ENCODE results near the gene KCNK3.
A peak's percentile ranks its signal among the peaks of the same experiment; 100 is the strongest.

KCNK3 gene

GRCh38 chr2:26706616-26707473, 14.3 kb downstream of the KCNK3 start:
- no peak for DNase-seq
- in situ Hi-C loops (cut with HindIII; ENCODE audit: low pct_ligation_motif_present, low pct_unique_long_range_greater_than_20kb, low sequenced_read_pairs): no loop called here

GRCh38 chr2:26707747-26708146, 15.2 kb downstream of the KCNK3 start:
- no peak for DNase-seq
- in situ Hi-C loops (cut with HindIII; ENCODE audit: low pct_ligation_motif_present, low pct_unique_long_range_greater_than_20kb, low sequenced_read_pairs): no loop called here

GRCh38 chr2:26708457-26708856, 15.9 kb downstream of the KCNK3 start:
- no peak for DNase-seq
- in situ Hi-C loops (cut with HindIII; ENCODE audit: low pct_ligation_motif_present, low pct_unique_long_range_greater_than_20kb, low sequenced_read_pairs): no loop called here

GRCh38 chr2:26709323-26710110, 17.0 kb downstream of the KCNK3 start:
- in situ Hi-C loops (cut with HindIII; ENCODE audit: low pct_ligation_motif_present, low pct_unique_long_range_greater_than_20kb, low sequenced_read_pairs): no loop called here
- no peak for DNase-seq

- in situ Hi-C loops (cut with HindIII; ENCODE audit: low pct_ligation_motif_present, low pct_unique_long_range_greater_than_20kb, low sequenced_read_pairs): no loop called here
- no peak for DNase-seq
Observed at GRCh38 chr2:26710145-26710544, 17.6 kb downstream of the KCNK3 start.

- in situ Hi-C loops (cut with HindIII; ENCODE audit: low pct_ligation_motif_present, low pct_unique_long_range_greater_than_20kb, low sequenced_read_pairs): no loop called here
- DNase-seq: no peak
Observed at GRCh38 chr2:26710743-26711456, 18.4 kb downstream of the KCNK3 start.

- DNase-seq: no peak
- in situ Hi-C loops (cut with HindIII; ENCODE audit: low pct_ligation_motif_present, low pct_unique_long_range_greater_than_20kb, low sequenced_read_pairs): no loop called here
Observed at GRCh38 chr2:26711457-26712161, 19.1 kb downstream of the KCNK3 start.

GRCh38 chr2:26712486-26713465, 20.3 kb downstream of the KCNK3 start:
- DNase-seq: no peak
- in situ Hi-C loops (cut with HindIII; ENCODE audit: low pct_ligation_motif_present, low pct_unique_long_range_greater_than_20kb, low sequenced_read_pairs): no loop called here

GRCh38 chr2:26715528-26716270, 23.2 kb downstream of the KCNK3 start:
- in situ Hi-C loops (cut with HindIII; ENCODE audit: low pct_ligation_motif_present, low pct_unique_long_range_greater_than_20kb, low sequenced_read_pairs): no loop called here
- no peak for DNase-seq

- DNase-seq: no peak
- in situ Hi-C loops (cut with HindIII; ENCODE audit: low pct_ligation_motif_present, low pct_unique_long_range_greater_than_20kb, low sequenced_read_pairs): no loop called here
Observed at GRCh38 chr2:26716340-26716739, 23.8 kb downstream of the KCNK3 start.

GRCh38 chr2:26716769-26717168, 24.2 kb downstream of the KCNK3 start:
- no peak for DNase-seq
- in situ Hi-C loops (cut with HindIII; ENCODE audit: low pct_ligation_motif_present, low pct_unique_long_range_greater_than_20kb, low sequenced_read_pairs): no loop called here

- in situ Hi-C loops (cut with HindIII; ENCODE audit: low pct_ligation_motif_present, low pct_unique_long_range_greater_than_20kb, low sequenced_read_pairs): no loop called here
- no peak for DNase-seq
Observed at GRCh38 chr2:26717362-26717761, 24.8 kb downstream of the KCNK3 start.

- in situ Hi-C loops (cut with HindIII; ENCODE audit: low pct_ligation_motif_present, low pct_unique_long_range_greater_than_20kb, low sequenced_read_pairs): no loop called here
Observed at GRCh38 chr2:26718949-26719686, 26.6 kb downstream of the KCNK3 start.

GRCh38 chr2:26720322-26721114, 28.0 kb downstream of the KCNK3 start:
- in situ Hi-C loops (cut with HindIII; ENCODE audit: low pct_ligation_motif_present, low pct_unique_long_range_greater_than_20kb, low sequenced_read_pairs): no loop called here
- peak; percentile 48 for DNase-seq

More at GRCh38 chr2:26718949-26719686, 26.6 kb downstream of the KCNK3 start:
- no peak for DNase-seq

All from ACHN (cell line).